Measurements from ENCODE around the gene SLC46A1. TPM values are rescaled to one million over a fixed set of nuclear protein-coding genes. Genes with fewer than 3 reads are reported as not detected.

SLC46A1 gene
- total and polyA plus RNA-seq, 2 of the 13 experiments (the other 11 are each of a cell fraction or from before 2014, with no cell fraction given), result 19.6 to 22.6 TPM

DNA sequence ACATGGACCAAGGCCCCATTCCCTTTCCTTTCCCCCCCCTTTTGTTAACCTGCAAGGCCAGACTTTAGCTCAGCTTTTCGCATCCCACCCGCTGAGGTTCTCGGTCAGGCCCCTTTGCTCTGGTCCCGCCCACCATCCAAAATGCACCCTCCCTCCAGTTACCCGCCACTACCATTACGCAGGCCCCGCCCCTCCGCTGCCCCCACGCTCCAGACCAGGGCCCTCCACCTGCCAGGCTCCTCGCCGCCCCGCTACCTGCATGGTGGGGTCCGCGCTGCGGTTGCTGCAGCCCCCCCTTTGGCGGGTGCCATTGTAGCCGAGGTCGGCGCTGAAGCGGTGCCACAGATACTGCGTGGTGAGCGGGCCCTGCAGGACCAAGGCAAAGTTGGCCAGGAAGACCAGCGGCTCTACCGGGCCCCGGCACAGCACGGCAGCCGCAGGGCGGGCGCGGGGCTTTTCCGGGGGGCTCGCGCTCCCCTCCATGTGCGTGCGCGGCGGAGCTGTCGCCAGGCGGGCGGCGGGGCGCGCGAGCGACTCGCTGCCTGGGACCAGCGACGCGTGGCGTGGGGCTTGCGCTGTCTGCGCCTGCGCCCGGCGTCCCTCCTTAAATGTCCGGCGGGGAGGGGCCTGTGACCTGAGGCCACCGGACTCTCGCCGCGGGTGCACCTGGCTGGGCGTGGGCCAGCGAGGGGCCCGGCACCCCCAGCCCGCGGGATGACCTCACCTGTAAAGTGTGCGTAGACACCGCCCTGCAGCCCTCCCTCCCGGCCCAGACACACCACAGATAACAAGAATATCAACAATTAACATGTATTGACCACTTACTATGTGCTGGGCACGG is at the start of gene SLC46A1 (continued):
- TF ChIP-seq, protein P1, sequence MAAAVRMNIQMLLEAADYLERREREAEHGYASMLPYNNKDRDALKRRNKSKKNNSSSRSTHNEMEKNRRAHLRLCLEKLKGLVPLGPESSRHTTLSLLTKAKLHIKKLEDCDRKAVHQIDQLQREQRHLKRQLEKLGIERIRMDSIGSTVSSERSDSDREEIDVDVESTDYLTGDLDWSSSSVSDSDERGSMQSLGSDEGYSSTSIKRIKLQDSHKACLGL (CRISPR knock-in tag; IDR thresholded peaks at IDR 0.05), result peak; percentile 48; the same call in 1 of the 2 replicates
- 0 out of 2 replicates have a peak, but pooled peaks have one; percentile 63 for TF ChIP-seq HIVEP1 (CRISPR knock-in tag; IDR thresholded peaks at IDR 0.05)
- TF ChIP-seq KLF13 (CRISPR knock-in tag; IDR thresholded peaks at IDR 0.05), result no peak
- TF ChIP-seq MIER2 (CRISPR knock-in tag; IDR thresholded peaks at IDR 0.05), result 0 out of 2 replicates have a peak, but pooled peaks have one; percentile 26
- TF ChIP-seq, protein P2, sequence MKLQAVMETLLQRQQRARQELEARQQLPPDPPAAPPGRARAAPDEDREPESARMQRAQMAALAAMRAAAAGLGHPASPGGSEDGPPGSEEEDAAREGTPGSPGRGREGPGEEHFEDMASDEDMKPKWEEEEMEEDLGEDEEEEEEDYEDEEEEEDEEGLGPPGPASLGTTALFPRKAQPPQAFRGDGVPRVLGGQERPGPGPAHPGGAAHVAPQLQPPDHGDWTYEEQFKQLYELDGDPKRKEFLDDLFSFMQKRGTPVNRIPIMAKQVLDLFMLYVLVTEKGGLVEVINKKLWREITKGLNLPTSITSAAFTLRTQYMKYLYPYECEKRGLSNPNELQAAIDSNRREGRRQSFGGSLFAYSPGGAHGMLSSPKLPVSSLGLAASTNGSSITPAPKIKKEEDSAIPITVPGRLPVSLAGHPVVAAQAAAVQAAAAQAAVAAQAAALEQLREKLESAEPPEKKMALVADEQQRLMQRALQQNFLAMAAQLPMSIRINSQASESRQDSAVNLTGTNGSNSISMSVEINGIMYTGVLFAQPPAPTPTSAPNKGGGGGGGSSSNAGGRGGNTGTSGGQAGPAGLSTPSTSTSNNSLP (IDR thresholded peaks at IDR 0.05; ENCODE audit: low read depth, low read length), result no peak
- peak; percentile 21; the same call in 1 of the 2 replicates for TF ChIP-seq PHF21A (CRISPR knock-in tag; IDR thresholded peaks at IDR 0.05)
- TF ChIP-seq MYNN (CRISPR knock-in tag; IDR thresholded peaks at IDR 0.05; ENCODE audit: low read depth), result no peak
- peak; percentile 37; the same call in 1 of the 2 replicates for TF ChIP-seq MXD4 (CRISPR knock-in tag; IDR thresholded peaks at IDR 0.05)
- peak; percentile 75; the same call in 1 of the 2 replicates for TF ChIP-seq SAFB2 (CRISPR knock-in tag; IDR thresholded peaks at IDR 0.05; ENCODE audit: borderline replicate concordance, low read depth)
- TF ChIP-seq E2F2 (CRISPR knock-in tag; IDR thresholded peaks at IDR 0.05; ENCODE audit: borderline replicate concordance), result no peak
- no peak; the same call in 1 of the 2 replicates for TF ChIP-seq TMF1 (CRISPR knock-in tag; IDR thresholded peaks at IDR 0.05; ENCODE audit: low read depth)
- TF ChIP-seq YY1 (IDR thresholded peaks at IDR 0.05; ENCODE audit: insufficient read depth, insufficient replicate concordance, low read depth, low read length), result peak; percentile 45
- no peak for TF ChIP-seq CEBPG (CRISPR knock-in tag; IDR thresholded peaks at IDR 0.05)
- no peak for TF ChIP-seq TCF7 (IDR thresholded peaks at IDR 0.05; ENCODE audit: low read depth)
- TF ChIP-seq ZNF777 (CRISPR knock-in tag; IDR thresholded peaks at IDR 0.05), result peak; percentile 35; the same call in 1 of the 2 replicates
- TF ChIP-seq PAWR (CRISPR knock-in tag; IDR thresholded peaks at IDR 0.05; ENCODE audit: borderline replicate concordance), result no peak
- no peak for TF ChIP-seq RARG (CRISPR knock-in tag; IDR thresholded peaks at IDR 0.05; ENCODE audit: low read depth)
- peak; percentile 89 for TF ChIP-seq AGO2 (optimal IDR thresholded peaks at IDR 0.05; ENCODE audit: low read depth, low read length)
- TF ChIP-seq STAT5B (CRISPR knock-in tag; IDR thresholded peaks at IDR 0.05), result no peak
- TF ChIP-seq SIN3B (IDR thresholded peaks at IDR 0.05; ENCODE audit: low read length), result no peak
- TF ChIP-seq FOXM1 (CRISPR knock-in tag; IDR thresholded peaks at IDR 0.05), result no peak
- no peak for TF ChIP-seq KDM1A (CRISPR knock-in tag; IDR thresholded peaks at IDR 0.05)
- no peak for TF ChIP-seq TCF12 (IDR thresholded peaks at IDR 0.05)
- TF ChIP-seq TCF12 (CRISPR knock-in tag; IDR thresholded peaks at IDR 0.05), result peak; percentile 37; the same call in 1 of the 2 replicates
- TF ChIP-seq MYC (CRISPR knock-in tag; IDR thresholded peaks at IDR 0.05; ENCODE audit: borderline replicate concordance), result peak; percentile 77; the same call in 1 of the 2 replicates
- TF ChIP-seq ZNF12 (CRISPR knock-in tag; IDR thresholded peaks at IDR 0.05), result no peak
- no peak for TF ChIP-seq ZNF83 (CRISPR knock-in tag; IDR thresholded peaks at IDR 0.05; ENCODE audit: borderline replicate concordance)
- TF ChIP-seq ELF3 (CRISPR knock-in tag; IDR thresholded peaks at IDR 0.05), result no peak
